Thyroid gland (tissue), 4 donors: ENCODE results near the gene FMN1.

Experiments
- POLR2A ChIP-seq, 2 donors: fragments of 450-650 bp; IDR thresholded peaks; one replicate each; pipeline ENCODE4 v1.6.1; 2017; ENCODE audit warnings: antibody characterized with exemption in 2 of 2, mild to moderate bottlenecking in 2 of 2, moderate library complexity in 1 of 2
- TF ChIP-seq, protein P1 (sequence below), 6 experiments: fragments of 200-600 bp in 3 of 6; fragments of 450-650 bp in 3 of 6; sonication (generic) in 3 of 6; IDR thresholded peaks; one replicate each; pipeline ENCODE4 v1.5.1; 2016 to 2019; ENCODE audit warnings: antibody characterized with exemption in 6 of 6, mild to moderate bottlenecking in 2 of 6, inconsistent platforms in 1 of 6, moderate library complexity in 1 of 6

DNA sequence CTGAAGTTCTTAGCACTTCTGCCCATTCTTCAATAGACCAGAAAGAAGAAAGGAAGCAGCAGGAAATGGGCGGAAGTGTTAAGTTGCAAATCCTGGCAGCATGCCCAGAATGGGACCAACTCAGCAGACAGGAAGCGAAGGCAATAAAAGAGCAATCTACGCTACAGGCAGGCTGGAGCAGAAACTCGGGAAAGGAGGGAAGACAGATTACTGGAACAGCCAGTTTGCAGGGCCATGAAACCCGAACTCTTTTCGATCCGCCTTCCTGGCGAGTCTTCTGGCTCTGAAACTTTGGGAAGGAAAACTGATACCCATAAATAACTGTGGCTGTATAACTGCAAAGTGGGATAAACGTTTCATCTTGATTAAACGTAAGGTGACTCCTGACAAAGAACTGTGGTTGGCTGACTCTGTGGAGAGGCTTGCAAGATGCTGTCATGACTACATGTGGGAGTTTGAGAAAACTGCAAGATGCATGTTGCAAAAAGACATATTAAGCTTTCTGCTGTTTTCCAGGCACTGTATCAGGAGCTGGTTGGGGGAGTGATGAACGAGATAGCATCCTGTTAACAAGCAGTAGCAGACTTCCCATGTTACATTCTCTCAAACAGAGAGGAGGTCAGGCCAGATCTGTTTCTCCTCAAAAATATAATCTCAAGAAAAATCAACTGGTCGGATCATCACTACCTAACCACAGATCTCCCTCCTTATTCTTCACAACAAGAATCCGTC is 67.8 kb downstream of the FMN1 start:
- TF ChIP-seq, protein P1, sequence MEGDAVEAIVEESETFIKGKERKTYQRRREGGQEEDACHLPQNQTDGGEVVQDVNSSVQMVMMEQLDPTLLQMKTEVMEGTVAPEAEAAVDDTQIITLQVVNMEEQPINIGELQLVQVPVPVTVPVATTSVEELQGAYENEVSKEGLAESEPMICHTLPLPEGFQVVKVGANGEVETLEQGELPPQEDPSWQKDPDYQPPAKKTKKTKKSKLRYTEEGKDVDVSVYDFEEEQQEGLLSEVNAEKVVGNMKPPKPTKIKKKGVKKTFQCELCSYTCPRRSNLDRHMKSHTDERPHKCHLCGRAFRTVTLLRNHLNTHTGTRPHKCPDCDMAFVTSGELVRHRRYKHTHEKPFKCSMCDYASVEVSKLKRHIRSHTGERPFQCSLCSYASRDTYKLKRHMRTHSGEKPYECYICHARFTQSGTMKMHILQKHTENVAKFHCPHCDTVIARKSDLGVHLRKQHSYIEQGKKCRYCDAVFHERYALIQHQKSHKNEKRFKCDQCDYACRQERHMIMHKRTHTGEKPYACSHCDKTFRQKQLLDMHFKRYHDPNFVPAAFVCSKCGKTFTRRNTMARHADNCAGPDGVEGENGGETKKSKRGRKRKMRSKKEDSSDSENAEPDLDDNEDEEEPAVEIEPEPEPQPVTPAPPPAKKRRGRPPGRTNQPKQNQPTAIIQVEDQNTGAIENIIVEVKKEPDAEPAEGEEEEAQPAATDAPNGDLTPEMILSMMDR (IDR thresholded peaks at IDR 0.05) = no peak
- no peak for TF ChIP-seq POLR2A (IDR thresholded peaks at IDR 0.05)
